Uterus (tissue), 2 donors: ENCODE data around the gene SDE2.

Experiments used
- CTCF ChIP-seq, 4 experiments: fragments of 200-600 bp in 2 of 4; fragments of 450-650 bp in 2 of 4; sonication (generic) in 2 of 4; IDR thresholded peaks; one replicate each; pipeline ENCODE4 v1.5.1; 2016 to 2019; ENCODE audit warnings: antibody characterized with exemption in 4 of 4, mild to moderate bottlenecking in 2 of 4, moderate library complexity in 1 of 4
- POLR2A ChIP-seq, 2 donors: fragments of 450-650 bp; IDR thresholded peaks; one replicate each; pipeline ENCODE4 v1.6.1; 2016; ENCODE audit warnings: antibody characterized with exemption in 2 of 2, mild to moderate bottlenecking in 1 of 2, moderate library complexity in 1 of 2

DNA sequence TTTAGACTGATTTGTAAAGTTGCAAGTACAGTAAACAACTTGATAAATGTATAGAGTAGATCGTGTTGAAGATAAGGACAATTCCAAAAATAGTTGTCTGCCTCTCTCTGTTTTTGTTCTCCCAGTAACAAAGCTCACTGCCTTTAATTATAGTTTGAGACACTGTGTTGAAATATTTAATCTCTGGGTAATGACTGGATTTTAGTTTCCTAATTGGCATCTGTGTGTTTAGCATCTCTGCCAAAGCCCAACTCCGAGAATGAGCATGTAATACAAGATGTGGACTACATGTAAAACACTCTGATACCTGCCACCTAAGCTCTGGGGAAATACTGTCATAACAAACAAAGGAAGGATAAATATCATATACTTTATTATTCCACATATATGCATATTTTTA is 27.7 kb upstream of the SDE2 start:
- TF ChIP-seq CTCF (IDR thresholded peaks at IDR 0.05) (no peak), POLR2A (IDR thresholded peaks at IDR 0.05) (no peak)
